ENCODE data around the gene ATXN2L.
"Not testable (repeated sequence)": the region's sequence is repeated elsewhere in the genome, so short reads cannot be mapped to it uniquely, and the experiment has no call there.

ATXN2L gene

DNA sequence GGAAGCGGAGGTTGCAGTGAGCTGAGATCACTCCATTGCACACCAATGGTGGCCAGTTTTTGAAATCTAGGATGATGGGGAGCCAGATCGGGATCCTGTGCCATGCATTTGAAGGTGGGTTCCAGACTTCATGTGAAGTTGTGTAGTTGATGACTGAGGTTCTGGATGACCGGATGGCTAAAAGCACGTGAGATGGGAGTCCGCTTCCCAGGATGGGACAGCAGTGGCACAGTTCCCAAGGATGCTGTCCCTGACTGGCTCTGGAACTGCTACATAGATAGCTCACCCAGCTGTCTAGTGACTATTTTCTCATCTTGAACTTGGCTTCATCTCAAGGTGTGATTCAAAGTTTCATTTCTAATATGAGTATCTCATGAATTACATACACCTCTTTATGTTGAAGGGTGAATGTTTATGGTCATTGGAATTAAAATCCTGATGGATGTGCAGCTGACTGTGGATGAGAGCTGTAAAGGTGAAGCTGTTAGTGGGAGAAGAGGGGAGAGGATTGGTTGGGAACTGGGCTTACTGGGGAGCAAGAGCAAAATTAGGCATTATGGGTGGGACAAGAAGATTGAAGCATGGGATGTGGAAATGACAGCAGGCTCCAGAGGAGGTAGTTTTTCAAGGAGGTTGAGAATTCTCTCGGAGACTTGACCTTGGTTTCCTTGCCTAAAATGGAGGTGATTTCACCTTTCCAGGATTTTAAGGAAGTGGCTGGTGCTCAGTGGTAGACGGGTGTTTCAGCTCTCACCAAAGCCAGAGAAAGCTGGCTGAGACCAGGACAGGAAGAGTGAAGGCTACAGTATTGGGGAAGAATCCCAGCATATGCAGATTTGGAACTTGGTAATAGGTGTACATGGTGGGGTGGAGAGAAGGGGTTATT lies 15.1 kb downstream of the ATXN2L start:
- DNase-seq = no peak

DNA sequence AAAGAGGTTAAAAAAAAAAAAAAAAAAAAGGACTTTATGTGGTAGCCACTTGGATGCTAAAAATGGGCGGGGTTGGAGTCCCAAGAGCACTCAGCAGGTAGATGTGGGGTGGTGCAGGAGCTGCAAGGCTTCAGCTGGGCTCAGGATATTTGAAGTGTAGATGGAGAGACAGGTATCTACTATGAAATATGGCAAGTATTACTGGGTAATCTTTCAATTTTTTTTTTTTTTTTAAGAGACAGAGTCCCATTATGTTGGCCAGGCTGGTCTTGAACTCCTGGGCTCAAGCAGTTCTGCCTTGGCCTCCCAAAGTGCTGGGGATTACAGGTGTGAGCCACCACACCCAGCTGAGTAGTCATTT lies 15.7 kb downstream of the ATXN2L start:
- DNase-seq = no peak

DNA sequence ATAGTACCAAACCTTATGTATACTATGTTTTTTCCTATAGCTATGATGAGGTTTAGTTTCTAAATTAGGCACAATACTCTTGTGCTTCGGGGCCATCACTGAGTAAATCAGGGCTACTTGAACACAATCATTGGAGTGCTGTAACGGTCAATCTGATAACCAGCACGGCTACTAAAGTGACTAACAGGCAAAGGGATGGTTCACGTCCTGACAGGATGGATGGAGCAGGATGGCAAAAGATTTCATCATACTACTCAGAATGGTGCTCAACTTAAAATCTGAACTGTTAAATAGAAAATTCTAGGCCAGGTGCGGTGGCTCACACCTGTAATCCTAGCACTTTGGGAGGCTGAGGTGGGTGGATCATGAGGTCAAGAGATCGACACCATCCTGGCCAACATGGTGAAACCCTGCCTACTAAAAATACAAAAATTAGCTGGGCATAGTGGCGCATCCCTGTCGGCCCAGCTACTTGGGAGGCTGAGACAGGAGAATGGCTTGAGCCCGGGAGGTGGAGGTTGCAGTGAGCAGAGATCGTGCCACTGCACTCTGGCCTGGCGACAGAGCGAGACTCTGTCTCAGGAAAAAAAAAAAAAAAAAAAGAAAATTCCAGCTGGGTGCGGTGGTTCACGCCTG lies 16.3 kb downstream of the ATXN2L start:
- DNase-seq = no peak

DNA sequence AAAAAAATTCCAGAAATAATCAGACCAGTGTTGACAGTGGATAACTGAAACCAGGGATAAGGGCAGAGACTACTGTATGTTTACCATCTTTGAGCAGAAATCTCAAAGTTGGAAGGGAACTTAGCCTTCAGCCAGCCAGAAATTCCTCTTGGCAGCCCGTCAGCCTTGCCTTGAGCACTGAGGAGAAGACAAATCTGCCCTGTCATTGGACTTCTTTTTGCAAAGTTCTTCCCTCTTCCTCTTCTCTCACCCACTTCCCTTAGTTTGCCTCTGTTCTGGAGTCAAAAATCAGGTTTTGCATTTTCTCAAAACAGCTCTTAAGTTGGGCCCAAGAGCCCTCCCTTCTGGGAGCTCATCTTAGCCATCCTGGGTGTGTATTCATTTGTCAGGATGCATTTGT lies 17.1 kb downstream of the ATXN2L start:
- no peak for DNase-seq

DNA sequence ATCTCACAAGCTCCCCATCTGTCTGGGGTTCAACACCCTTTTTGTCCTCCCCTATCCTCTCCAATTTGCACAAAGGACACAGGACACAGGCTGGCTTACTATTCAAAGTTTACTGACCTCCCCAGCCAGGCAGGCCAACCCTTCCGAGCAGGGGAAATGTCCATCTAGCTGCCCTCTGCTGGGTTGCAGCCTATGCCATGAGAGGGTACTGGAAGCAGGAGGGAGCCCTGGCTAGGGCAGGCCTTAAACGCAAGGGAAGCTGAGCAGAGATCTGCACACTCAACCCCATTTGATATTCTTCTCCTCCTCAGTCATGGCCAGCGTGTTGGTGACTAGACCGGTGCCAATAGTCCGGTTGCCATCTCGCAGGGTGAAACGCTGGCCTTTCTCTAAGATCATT lies 19.9 kb downstream of the ATXN2L start:
- DNase-seq = no peak

DNA sequence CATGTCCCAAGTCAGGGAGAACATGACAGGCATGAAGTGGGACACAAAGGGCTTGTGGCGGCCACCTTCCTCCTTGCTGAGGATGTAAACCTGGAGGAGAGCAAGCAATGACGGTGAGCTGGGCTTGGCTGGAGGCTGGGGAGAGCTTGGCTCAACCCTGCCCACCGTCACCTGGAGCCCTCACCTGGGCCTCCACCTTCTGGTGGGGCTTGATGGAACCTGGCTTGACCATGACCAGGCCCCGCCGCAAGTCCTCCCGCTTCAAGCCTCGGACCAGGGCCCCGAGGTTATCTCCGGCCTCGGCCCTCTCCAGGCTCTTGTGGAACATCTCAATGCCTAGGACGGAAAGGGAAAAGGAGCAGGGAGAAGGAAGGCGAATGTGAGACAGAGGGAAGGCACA lies 21.0 kb downstream of the ATXN2L start:
- DNase-seq = no peak

DNA sequence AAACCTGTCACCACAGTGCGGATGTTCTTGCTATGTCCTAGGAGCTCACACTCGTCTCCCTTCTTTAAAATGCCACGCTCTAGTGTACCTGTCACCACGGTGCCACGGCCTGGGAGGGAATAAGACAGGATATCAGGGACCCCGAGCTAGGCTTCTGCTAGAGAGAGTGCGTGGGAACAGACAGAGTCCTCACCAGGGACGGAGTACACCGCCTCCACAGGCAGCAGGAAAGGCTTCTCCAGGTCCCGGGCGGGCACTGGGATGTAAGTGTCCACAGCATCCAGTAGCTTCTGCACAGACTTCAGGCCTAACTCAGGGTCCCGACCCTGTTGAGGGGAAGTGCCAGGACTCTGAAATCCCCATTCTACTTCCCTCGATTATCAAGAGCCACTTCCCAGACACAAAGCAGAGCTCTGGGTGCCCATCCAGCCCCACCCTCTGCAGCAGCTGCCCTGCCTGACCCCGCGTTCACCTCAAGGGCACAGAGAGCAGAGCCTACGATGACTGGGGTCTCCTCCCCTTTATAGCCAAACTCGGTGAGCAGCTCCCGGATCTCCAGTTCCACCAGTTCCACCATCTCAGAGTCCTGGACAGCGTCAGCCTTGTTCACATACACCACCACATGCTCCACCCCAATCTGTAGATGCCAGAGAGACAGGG lies 21.6 kb downstream of the ATXN2L start:
- DNase-seq = no peak

DNA sequence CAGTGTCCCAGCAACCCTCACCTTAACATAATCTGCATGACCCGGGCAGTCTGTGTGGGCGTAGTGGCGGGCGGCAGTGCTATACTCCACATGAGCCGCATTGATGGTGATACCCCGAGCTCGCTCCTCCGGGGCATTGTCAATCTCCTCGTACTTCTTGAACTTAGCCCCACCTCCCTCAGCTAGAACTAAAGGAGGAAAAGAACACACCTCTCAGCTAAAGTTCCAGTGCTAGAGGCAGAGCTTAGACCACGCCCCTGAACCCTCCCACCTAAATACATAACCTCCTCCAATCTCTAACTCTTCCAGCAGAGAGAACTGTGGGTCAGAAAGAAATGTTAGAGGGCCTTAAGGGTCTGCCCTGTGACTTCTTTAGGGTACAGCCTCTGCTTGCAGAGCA lies 22.5 kb downstream of the ATXN2L start:
- DNase-seq = no peak

DNA sequence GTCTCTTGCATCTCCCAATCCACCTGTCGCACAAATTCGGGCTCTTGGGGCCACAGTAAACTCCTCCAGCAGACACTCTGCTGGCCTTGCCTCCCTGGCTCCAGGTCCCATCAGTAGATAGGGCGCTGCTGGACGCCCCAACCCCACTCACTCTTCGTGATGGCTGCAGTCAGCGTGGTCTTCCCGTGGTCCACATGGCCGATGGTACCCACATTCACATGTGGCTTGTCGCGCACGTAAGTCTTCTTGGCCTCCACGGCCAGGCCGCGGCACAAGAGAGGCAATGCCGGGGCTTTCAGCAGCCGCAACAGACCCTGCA lies 22.9 kb downstream of the ATXN2L start:
- no peak for DNase-seq

DNA sequence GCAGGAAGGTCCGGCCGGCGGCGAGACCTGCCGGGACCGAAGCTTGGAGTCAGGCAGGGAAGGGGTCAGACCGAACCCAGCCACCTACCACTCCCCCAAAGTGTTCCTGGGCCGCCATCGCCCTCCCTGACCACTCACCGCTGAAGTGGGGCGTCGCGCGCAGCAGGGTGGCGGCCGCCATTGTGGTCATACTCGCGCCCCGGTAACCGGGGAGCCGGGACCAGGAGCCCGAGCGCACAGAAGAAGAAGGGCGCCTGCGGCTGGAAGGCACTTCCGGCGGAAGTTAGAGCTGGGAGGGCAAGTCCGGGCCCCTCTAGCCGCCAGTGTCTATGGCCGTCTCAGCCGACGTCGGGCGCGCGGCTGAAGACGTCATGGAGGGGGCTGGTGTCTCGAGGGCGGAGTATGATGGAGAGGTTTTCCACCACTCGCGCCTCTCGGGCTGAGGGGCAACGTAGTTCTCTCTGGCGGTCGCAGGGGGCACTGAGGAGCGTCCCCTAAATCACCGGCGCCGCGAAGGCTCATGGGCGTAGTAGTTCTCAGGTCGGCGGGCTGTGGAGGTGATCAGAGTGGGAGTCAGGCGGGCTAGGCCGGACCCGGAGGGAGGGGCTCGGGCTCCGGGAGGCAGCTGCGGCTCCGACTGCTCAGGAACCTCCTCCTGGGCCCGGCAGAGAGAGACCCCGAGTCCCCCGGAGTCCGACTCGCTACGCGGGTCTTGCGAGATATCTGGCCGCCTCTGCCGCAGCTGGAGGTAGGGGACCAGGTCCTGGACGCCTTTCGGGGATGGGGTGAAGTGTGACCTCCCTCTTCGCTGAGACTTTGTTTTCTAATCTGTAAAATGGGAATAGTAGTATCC lies 23.5 kb downstream of the ATXN2L start, which contains the start of gene TUFM:
Gene TUFM (minus strand): TSS at position 269 of the 853 bp plus-strand sequence. CDS start 79 bp downstream, at position 190.
- DNase-seq = peak; percentile 99

DNA sequence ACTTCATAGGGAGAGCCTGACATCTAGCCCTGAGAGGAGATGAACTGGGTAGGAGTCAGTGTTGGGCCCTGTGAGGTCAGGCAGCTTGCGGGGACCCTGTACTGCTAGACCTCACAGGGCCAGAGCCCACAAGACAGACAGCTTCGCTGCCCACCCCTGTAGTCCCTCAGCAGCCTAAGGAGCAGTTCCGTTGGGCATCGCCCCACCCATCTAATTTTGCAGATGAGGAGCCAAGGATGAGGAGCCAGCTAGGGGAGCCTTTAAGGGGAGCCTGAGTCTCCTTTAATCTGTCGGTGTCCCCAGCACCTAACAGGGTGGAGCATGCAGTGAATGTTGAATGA lies 24.1 kb downstream of the ATXN2L start:
- DNase-seq = peak; percentile 15

DNA sequence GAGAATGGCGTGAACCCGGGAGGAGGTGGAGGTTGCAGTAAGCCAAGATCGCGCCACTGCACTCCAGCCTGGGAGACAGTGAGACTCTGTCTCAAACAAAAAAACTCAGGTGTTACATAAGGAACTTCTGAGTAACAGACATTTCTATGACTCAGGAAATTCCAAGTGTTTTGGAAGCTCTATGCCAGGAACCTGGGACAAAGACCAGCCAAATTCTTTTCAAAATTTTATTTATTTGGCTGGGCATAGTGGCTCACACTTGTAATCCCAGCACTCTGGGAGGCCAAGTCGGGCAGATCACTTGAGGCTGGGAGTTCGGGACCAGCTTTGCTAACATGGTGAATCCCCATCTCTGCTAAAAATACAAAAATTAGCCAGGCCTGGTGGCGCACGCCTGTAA lies 35.6 kb downstream of the ATXN2L start:
- DNase-seq = no peak

DNA sequence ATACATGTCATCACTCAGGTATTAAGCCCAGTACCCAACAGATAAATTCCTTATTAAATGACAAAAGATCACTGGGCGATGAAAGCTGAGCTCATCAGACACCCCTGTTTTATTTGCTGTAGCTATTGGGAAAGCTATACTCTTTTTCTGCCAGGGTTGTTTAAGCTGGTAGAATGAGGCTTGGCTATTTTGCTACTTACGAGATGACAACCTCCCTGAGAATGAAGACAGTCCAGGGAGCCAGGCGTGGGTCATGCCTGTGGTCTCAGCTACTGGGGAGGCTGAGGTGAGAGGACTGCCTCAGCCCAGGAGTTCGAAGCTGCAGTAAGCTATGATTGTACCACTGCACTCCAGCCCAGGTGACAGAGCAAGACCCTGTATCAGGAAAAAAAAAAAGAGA lies 36.5 kb downstream of the ATXN2L start:
- no peak for DNase-seq

DNA sequence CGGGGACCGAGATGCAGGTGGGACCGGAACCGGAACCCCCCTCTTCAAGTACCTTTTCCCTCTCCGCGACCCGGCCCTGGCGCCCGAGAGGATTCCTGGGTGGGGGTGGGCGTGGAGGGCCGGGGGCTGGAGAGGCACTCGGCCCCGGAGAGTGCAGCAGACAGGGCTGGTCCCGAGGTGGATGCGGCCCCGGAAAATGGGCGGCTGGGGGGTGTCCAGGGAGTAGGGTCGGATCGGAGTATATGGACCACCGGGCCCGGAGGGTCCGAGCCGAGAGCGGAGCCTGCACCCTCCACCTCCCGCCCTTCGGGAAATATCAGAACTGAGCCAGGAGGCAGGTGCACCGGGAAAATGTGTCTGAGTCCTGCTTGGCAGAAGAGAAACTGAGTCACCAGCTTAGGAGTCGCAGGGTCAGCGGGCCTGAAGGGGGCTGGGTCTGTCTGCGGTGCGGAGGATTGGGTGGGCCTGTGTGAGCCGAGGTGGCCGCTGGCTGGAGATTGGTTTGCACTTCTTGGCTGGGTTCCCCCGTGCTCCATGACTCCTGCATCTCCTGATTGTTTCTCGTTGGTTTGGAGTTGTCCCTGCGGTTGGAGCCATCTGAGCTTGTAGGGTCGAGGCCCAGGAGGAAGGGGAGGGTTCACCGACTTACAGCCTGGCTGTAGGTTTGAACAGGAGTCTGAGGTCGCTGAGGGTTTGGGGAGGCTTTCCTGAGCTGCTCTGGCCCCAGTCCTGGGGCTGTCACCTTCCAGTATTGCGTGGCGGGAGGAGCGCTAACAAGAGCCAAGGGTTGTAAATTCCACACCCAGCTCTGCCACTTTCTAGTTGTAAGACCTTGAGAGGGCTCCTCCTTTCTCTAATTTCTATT lies 41.4 kb downstream of the ATXN2L start:
- DNase-seq = peak; percentile 14

DNA sequence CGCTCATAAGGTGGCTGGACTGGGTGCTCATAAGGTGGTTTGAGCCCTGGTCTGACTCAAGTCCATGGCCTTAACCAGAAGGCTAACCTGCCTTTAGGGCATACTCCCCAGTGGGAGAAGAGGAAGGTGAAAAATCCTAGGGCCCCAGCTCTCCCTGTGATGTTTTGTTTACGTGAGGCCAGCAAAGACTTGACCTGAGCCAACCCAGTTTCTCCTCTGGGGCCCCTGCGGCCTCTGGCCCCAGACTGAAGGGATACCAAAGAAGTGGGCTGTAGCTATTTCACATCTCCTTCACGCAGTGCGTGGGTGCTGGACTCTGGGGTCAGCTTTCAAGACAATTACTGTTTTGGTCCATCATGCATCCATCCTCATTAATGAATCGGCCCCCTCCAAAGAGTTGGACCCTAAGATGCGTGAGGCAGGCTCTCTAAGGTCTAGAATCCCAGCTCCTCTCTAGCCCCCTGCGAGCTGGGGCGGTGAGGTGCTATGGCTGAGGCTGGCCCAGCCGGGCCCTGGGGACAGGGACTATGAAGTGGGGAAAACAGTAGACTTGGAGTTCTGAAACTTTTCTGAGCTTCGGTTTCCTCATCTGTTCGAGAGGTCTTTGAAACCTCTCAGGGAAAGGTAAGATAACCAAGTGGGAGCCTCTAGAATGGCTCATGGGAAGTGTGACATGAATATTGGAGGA lies 42.3 kb downstream of the ATXN2L start:
- no peak for DNase-seq

DNA sequence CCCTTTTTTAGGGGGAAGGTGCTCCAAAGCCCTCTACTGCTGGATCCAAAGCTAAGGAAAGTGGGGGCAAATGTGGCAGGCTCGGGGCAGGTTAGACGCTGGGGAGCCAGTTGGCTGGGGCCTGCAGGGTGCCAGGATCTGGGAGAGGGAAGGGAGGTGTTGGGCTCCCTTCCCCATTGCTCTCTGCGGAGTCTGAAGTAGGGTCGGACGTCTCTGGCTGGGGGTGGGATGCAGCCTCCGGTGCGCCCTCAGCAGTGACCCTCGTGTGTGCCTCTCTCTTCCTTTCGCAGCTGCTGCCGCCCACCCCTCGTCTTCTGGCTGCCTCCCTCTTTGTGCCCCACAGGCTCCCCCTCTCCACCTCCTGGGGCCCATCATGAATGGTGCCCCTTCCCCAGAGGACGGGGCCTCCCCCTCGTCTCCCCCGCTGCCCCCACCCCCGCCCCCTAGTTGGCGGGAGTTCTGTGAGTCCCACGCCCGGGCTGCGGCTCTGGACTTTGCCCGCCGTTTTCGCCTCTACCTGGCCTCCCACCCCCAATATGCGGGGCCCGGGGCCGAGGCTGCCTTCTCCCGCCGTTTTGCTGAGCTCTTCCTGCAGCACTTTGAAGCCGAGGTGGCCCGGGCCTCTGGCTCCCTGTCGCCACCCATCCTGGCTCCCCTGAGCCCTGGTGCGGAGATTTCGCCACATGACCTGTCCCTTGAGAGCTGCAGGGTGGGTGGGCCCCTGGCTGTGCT lies 43.1 kb downstream of the ATXN2L start:
- no peak for DNase-seq

DNA sequence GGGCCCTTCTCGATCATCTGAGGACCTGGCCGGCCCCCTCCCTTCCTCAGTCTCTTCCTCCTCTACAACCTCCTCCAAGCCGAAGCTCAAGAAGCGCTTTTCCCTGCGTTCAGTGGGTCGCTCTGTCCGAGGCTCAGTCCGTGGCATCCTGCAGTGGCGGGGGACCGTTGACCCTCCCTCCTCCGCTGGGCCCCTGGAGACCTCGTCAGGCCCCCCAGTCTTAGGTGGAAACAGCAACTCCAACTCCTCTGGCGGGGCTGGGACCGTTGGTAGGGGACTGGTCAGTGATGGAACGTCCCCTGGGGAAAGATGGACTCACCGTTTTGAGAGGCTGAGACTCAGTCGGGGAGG lies 43.6 kb downstream of the ATXN2L start:
- no peak for DNase-seq

DNA sequence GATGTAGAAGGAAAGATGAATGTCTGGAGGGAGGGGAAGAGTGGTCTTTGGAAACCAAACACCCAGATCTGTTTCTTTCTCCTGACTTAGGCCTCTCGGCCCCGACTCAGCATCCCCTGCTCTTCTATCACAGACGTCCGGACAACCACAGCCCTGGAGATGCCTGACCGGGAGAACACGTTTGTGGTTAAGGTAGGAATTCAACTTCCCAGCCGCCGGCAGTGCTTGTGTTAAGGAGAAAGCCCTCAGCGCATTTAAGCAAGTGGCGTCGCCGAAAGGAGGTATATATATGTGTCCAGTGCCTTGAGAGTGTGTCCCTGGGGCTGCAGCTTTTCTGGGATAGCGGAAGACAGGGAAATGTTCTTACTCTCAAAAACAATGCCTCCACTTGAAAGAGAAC lies 44.4 kb downstream of the ATXN2L start:
- no peak for DNase-seq

DNA sequence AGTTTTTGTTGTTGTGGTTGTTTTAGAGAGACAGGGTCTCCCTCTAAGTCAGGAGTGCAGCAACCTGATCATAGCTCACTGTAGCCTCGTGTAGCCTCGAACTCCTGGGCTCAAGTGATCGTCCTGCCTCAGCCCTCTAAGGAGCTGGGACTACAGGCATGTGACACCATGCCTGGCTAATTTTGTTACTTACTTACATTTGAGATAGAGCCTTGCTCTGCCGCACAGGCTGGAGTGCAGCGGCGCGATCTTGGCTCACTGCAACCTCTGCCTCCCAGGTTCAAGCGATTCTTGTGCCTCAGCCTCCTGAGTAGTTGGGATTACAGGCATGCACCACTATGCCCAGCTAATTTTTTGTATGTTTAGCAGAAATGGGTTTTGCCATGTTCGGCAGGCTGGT lies 44.8 kb downstream of the ATXN2L start:
- DNase-seq = not testable (repeated sequence)

DNA sequence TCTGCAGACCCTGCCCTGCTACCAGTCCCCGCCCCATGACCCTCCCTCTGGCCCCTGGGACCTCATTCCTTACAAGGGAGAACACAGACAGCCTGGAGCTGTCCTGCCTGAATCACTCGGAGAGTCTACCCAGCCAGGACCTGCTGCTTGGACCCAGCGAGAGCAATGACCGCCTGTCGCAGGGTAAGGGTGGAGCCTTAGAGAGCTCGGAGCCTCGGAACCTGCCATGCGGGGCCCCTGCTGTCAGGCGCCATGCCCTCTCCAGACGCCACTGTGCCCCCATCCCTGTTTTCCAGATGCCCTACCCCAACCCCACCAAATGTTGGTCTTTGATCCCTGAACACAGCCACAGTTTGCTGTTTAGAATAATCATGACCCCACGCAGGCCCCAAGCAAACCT lies 46.4 kb downstream of the ATXN2L start:
- DNase-seq = no peak

DNA sequence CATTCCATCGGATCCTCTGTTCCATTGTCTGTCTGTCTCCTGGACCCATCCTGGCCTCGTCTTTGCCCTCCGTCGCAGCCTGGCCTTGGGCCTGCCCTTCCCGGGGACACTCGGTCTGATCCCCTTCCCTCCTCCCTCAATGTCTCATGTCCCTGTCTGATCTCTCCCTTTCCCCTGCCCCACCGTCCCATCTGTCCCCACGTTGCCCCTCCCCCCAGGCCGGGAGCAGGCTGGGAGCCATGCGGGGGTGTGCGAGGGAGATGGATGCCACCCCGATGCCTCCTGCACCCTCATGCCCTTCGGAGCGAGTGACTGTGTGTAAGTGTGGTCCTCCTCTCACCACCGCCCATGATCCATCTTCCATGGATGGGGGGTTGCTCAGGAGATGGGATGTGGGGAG lies 50.2 kb downstream of the ATXN2L start:
- no peak for DNase-seq

Data from fibroblast of skin of scalp (primary cell).